Measurements from ENCODE around the gene WDR1.

- TF ChIP-seq EZH2 (IDR thresholded peaks at IDR 0.05; ENCODE audit: insufficient read depth, poor library complexity, severe bottlenecking) (no peak), EZH2phosphoT487 (IDR thresholded peaks at IDR 0.05; ENCODE audit: insufficient read depth, low read depth) (no peak)
Measured at GRCh38 chr4:10033191-10033881, 83.3 kb downstream of the WDR1 start.

Data from GM23248 (cell line).